Coronary artery (tissue), 2 donors: Measurements from ENCODE around the gene TSBP1.
"Not testable (repeated sequence)": the region's sequence is repeated elsewhere in the genome, so short reads cannot be mapped to it uniquely, and the experiment has no call there.

ENCODE experiments used
- DNase-seq: peaks from one replicate; pipeline ENCODE4 v3.0.0-alpha.2; 2017; ENCODE audit warnings: low spot score
- H3K27ac ChIP-seq, 2 donors: fragments of 200-600 bp; sonication (generic); one replicate each; pipeline ENCODE4 v1.5.1; 2016 to 2019
- H3K4me3 ChIP-seq: fragments of 200-600 bp; sonication (generic); 2 replicates; pipeline ENCODE4 v1.5.1; 2016; ENCODE audit warnings: mild to moderate bottlenecking, moderate library complexity
- CTCF ChIP-seq: fragments of 200-600 bp; sonication (generic); IDR thresholded peaks from one replicate; pipeline ENCODE4 v1.5.1; 2019; ENCODE audit warnings: antibody characterized with exemption

TSBP1 gene

GRCh38 chr6:32317541-32317940 lies 54.2 kb downstream of the TSBP1 start:
- no peak for TF ChIP-seq CTCF
- Histone ChIP-seq H3K4me3 (no peak overlapping the region), H3K27ac (no peak overlapping the region)
- DNase-seq = no peak

- H3K27ac ChIP-seq = no peak overlapping the region
- DNase-seq = no peak
- no peak for TF ChIP-seq CTCF
- H3K4me3 ChIP-seq = no peak overlapping the region
Measured at GRCh38 chr6:32313964-32314363, 57.7 kb downstream of the TSBP1 start.

- TF ChIP-seq CTCF = no peak
- no peak for DNase-seq
- H3K4me3 ChIP-seq = no peak overlapping the region
- no peak overlapping the region for H3K27ac ChIP-seq
Measured at GRCh38 chr6:32298632-32299336, 72.9 kb downstream of the TSBP1 start.

GRCh38 chr6:32294980-32295379 lies 76.7 kb downstream of the TSBP1 start:
- not testable (repeated sequence) for H3K4me3 ChIP-seq, H3K27ac ChIP-seq, DNase-seq

GRCh38 chr6:32294566-32294965 lies 77.1 kb downstream of the TSBP1 start:
- Histone ChIP-seq H3K27ac (no peak overlapping the region), H3K4me3 (no peak overlapping the region)
- no peak for TF ChIP-seq CTCF
- no peak for DNase-seq

GRCh38 chr6:32293695-32294094 lies 78.0 kb downstream of the TSBP1 start:
- Histone ChIP-seq H3K4me3 (no peak overlapping the region), H3K27ac (no peak overlapping the region)
- no peak for TF ChIP-seq CTCF
- DNase-seq = no peak

- H3K4me3 ChIP-seq = no peak overlapping the region
- DNase-seq = no peak
- no peak for TF ChIP-seq CTCF
- no peak overlapping the region for H3K27ac ChIP-seq
Measured at GRCh38 chr6:32291543-32291942, 80.2 kb downstream of the TSBP1 start.
